Measurements from ENCODE around the gene THEMIS.
"Not testable (repeated sequence)": the region's sequence is repeated elsewhere in the genome, so short reads cannot be mapped to it uniquely, and the experiment has no call there.

The THEMIS gene

GRCh38 chr6:127716465-127716864, 184.4 kb downstream of the THEMIS start:
- DNase-seq, result no peak

DNA sequence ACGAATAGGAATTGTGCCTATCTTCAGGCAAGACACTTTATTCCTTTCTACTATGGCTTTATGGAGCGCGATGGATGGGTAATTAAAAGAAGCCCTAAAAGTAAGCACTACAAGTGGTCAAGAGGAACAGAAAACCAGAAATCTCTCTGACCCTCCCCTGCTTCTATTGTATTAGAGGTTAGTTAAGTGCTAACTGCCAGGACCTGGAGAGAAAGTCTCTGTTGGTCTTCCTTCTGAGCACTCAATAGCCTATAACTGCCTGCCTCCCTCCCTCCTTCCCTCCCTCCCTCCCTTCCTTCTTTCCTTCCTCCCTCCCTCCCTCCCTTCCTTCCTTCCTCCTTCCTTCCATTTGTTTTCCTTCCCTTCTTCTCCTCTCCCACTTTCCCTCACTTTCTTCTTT, 190.2 kb downstream of the THEMIS start:
- DNase-seq, result no peak

DNA sequence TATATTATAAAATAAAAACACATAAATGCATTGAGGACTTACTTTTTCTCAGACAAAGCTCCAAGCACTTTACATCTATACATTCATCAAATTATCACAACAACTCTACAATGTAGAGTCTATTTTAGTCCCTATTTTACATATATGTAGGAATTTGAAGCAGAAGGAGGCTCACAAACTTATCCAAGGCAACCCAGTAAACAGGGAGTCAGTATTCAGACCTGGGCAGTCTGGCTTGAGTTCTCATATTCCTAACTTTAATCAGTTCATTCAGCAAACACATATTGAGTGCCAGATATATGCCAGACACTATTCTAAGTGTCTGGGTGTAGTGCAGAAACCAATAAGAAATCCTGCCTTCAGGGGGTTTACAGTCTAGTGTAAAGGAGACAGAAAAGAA, 194.6 kb downstream of the THEMIS start:
- no peak for DNase-seq

- no peak for DNase-seq
Measured at GRCh38 chr6:127695108-127695507, 205.8 kb downstream of the THEMIS start.

GRCh38 chr6:127691146-127691545, 209.7 kb downstream of the THEMIS start:
- no peak for DNase-seq

DNA sequence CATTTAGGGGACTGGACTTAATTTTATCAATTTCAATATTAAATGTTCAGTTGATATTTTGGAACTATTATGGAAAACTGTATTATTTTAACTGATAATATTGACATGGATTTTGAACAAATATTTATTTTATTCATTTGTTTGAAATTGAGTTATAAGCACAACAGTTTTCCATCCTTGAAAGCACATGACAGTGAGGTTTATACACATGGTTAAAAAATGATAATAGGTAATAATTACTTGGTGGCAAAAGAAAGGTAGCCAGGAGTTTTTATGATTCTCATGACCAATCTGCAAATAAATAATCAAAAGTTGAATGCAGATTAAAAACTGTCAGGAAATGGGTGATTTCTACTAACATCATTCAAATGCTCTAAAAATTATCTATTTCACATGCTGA, 210.3 kb downstream of the THEMIS start:
- DNase-seq, result no peak

- DNase-seq, result no peak
Measured at GRCh38 chr6:127690092-127690491, 210.8 kb downstream of the THEMIS start.

GRCh38 chr6:127687490-127687889, 213.4 kb downstream of the THEMIS start:
- DNase-seq, result not testable (repeated sequence)

GRCh38 chr6:127686084-127686483, 214.8 kb downstream of the THEMIS start:
- no peak for DNase-seq

DNA sequence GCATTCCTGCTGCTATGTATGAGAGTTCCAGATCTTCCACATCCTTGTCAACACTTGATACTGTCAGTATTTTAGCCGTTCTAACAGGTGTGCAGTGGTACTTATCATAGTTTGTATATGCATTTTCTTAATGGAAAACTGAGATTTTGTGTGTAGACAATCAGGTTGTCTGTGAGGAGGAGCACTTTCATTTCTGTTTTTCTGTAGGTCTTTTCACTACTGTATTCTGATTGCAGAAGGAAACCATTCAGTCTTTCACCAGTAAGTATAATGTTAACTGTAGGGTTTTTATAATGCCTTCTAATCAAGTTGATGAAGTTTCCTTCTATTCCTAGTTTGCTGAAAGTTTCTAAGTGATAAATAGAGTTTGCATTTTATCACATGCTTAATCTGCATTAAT, 216.4 kb downstream of the THEMIS start:
- DNase-seq, result no peak
